Heart left ventricle (tissue), 13 donors: ENCODE results near the gene THADA.

Experiments
- CTCF ChIP-seq, 12 donors: fragments of 200-600 bp; sonication (generic) in 4 of 12; IDR thresholded peaks; one replicate each; pipeline versions ENCODE4 v1.5.0 to v1.8.0; 2018 to 2022; ENCODE audit warnings: antibody characterized with exemption in 12 of 12, mild to moderate bottlenecking in 5 of 12
- POLR2A ChIP-seq, 2 donors: fragments of 450-650 bp; IDR thresholded peaks; one replicate each; pipeline ENCODE4 v1.6.1; 2017; ENCODE audit warnings: antibody characterized with exemption in 2 of 2, mild to moderate bottlenecking in 2 of 2, moderate library complexity in 2 of 2
- donor health status: ischemic (EF 13 %, LVEDD 7.1; RV severe dilation, severe dysfunction).
- donor health status: DM: no; HTN: yes; CAD: no.
- donor health status: DM: no; HTN: no; CAD: no.
- donor health status: ischemic (EF 25% LVEDD 6.9; RV normal size, moderate dysfunction).
- donor health status: ischemic (EF 25% LVEDD 5.7; RV mildly dilated, moderate dysfunction).
- donor health status: ischemic (EF 35%, LVEDD 5.7; RV mildly dilated, moderate dysfunction).
- donor health status: nonischemic (EF 11% LVEDD 7.7; RV severe dilation, severe dysfunction).
- donor health status: DM: yes; HTN: yes; CAD: no.
- donor health status: PGD.
- donor health status: ischemic (EF 29% LVEDD 5.4; RV normal size, mild dysfunction).
- donor health status: nonischemic (EF 23%, LVEDD 6.1; RV moderate dilation, normal function).

- no peak for TF ChIP-seq CTCF (IDR thresholded peaks at IDR 0.05)
- TF ChIP-seq POLR2A (IDR thresholded peaks at IDR 0.05) = no peak
These were observed 382.9 kb downstream of the THADA start for GRCh38 chr2:43212931-43213330.
